Heart right ventricle (tissue), 16 donors: Measurements from ENCODE around the gene TTC38. TPM values are rescaled to one million over a fixed set of nuclear protein-coding genes. Genes with fewer than 3 reads are reported as not detected.
A peak's percentile ranks its signal among the peaks of the same experiment; 100 is the strongest.

ENCODE experiments used
- ATAC-seq, 8 donors: fragments of 200-7000 bp; cut with Tn5 transposase; one replicate each; pipeline ENCODE4 v1.9.1; 2020; ENCODE audit warnings: mild to moderate bottlenecking in 8 of 8, moderate library complexity in 8 of 8, moderate number of reproducible peaks in 1 of 8
- DNase-seq, 2 donors: peaks; one replicate each; pipeline ENCODE4 v3.0.0-alpha.2; 2020
- H3K27ac ChIP-seq, 10 donors: fragments of 200-600 bp; sonication (generic) in 2 of 10; one replicate each; pipeline versions ENCODE4 v1.5.0 to v1.8.0; 2020 to 2022; ENCODE audit warnings: mild to moderate bottlenecking in 3 of 10
- H3K27me3 ChIP-seq, 7 donors: fragments of 200-600 bp; one replicate each; pipeline ENCODE4 v1.8.0; 2021 to 2022; ENCODE audit warnings: mild to moderate bottlenecking in 2 of 7
- H3K36me3 ChIP-seq, 9 donors: fragments of 200-600 bp; sonication (generic) in 1 of 9; one replicate each; pipeline versions ENCODE4 v1.5.0 to v1.8.0; 2020 to 2022; ENCODE audit warnings: mild to moderate bottlenecking in 2 of 9
- H3K4me1 ChIP-seq, 9 donors: fragments of 200-600 bp; sonication (generic) in 1 of 9; one replicate each; pipeline versions ENCODE4 v1.5.0 to v1.8.0; 2020 to 2022; ENCODE audit warnings: mild to moderate bottlenecking in 4 of 9
- H3K4me3 ChIP-seq, 10 donors: fragments of 200-600 bp; sonication (generic) in 2 of 10; one replicate each; pipeline versions ENCODE4 v1.5.0 to v1.8.0; 2020 to 2022; ENCODE audit warnings: mild to moderate bottlenecking in 7 of 10, moderate library complexity in 2 of 10
- H3K9me3 ChIP-seq, 11 donors: fragments of 200-600 bp in 10 of 11; sonication (generic) in 2 of 11; one replicate each; pipeline versions ENCODE4 v1.5.0 to v1.8.0; 2013 to 2022; ENCODE audit warnings: mild to moderate bottlenecking in 2 of 11, control low read depth in 1 of 11, moderate library complexity in 1 of 11
- CTCF ChIP-seq, 9 donors: fragments of 200-600 bp; sonication (generic) in 2 of 9; IDR thresholded peaks; one replicate each; pipeline versions ENCODE4 v1.5.0 to v1.8.0; 2021 to 2022; ENCODE audit warnings: antibody characterized with exemption in 9 of 9, mild to moderate bottlenecking in 5 of 9, moderate library complexity in 1 of 9
- WGBS, 2 donors: extraction: QIAGEN DNeasy Blood & Tissue Kit; methylation state at CpG; one replicate each; pipeline ENCODE4 v1.1.7; 2013; ENCODE audit warnings: inconsistent platforms in 1 of 2; 5-methylcytosine and 5-hydroxymethylcytosine counted together
- intact Hi-C, 10 donors: fragments of 100-400 bp; cut with DNase I; formaldehyde crosslinking; loops; one replicate each; pipeline versions ENCODE4 v1.11.1 to v1.14.2; 2022
- long read RNA-seq, 3 donors: library from polyadenylated mRNA; unstranded; transcript quantifications; one replicate each; pipeline ENCODE4 v2.0.0, GENCODE V29; 2020 to 2021
- polyA plus RNA-seq, 2 donors: library from polyadenylated mRNA; stranded (reverse); fragments of 200-250 nt; gene quantifications; one replicate each; pipeline ENCODE4 v1.2.3, GENCODE V29; 2013
- total RNA-seq, 10 donors: library from RNA; stranded (reverse); fragmentation: NEBNext Ultra II Directional in 3 of 10; extraction: Animal tissue kit (Norgen Biotek cat#: 25700) in 3 of 10; gene quantifications; one replicate each; pipeline versions ENCODE4 v1.2.1 to v1.2.4, GENCODE V29; 2021 to 2023
- donor health status: Arrhythmogenic right ventricular cardiomyopathy.
- donor health status: ischemic (EF 13 %, LVEDD 7.1; RV severe dilation, severe dysfunction).
- donor health status: healthy with polysubstance abuse.
- donor health status: DM: no; HTN: yes; CAD: no.
- donor health status: DM: no; HTN: no; CAD: no.
- donor health status: ischemic (EF 25% LVEDD 6.9; RV normal size, moderate dysfunction).
- donor health status: ischemic (EF 25% LVEDD 5.7; RV mildly dilated, moderate dysfunction).
- donor health status: healthy.
- donor health status: DM: yes; HTN: yes; CAD: no.
- donor health status: Ischemic cardiomyopathy.
- donor health status: ischemic (EF 35%, LVEDD 5.7; RV mildly dilated, moderate dysfunction).
- donor health status: nonischemic (EF 11% LVEDD 7.7; RV severe dilation, severe dysfunction).
- donor health status: DM: yes; HTN: yes; CAD: no.
- donor health status: PGD.
- donor health status: ischemic (EF 29% LVEDD 5.4; RV normal size, mild dysfunction).
- donor health status: nonischemic (EF 23%, LVEDD 6.1; RV moderate dilation, normal function).

Gene TTC38
- total RNA-seq, result 10 to 100 TPM; 20.5 to 29.2 (median 26.1) TPM
- 10 to 100 TPM; 22.2 to 27.2 TPM for polyA plus RNA-seq
- long read RNA-seq, donor 1, transcript TTC38-201 (14 exons, 2,610 nt), result major isoform, 32 of 53 reads
- long read RNA-seq, donor 1, partial matches to known transcripts, result 6 of 53 reads
- long read RNA-seq, donor 1, other reads (novel, unspliced or antisense), result 15 of 53 reads
- long read RNA-seq, donor 2, transcript TTC38-201 (14 exons, 2,610 nt), result major isoform, 44 of 67 reads
- long read RNA-seq, donor 2, partial matches to known transcripts, result 5 of 67 reads
- long read RNA-seq, donor 2, other reads (novel, unspliced or antisense), result 18 of 67 reads
- long read RNA-seq, donor 3, transcript TTC38-201 (14 exons, 2,610 nt), result major isoform, 37 of 76 reads
- long read RNA-seq, donor 3, partial matches to known transcripts, result 24 of 76 reads
- long read RNA-seq, donor 3, other reads (novel, unspliced or antisense), result 15 of 76 reads

- WGBS, 2 donors, result 1% methylated on average over 72 to 73 of the region's 74 CpGs
- Histone ChIP-seq H3K27me3 (no peaks in the 10 kb centered on the region), H3K9me3 (peaks cover 0 to 6% (median 0%) of the 10 kb centered on the region in 11 donors), H3K27ac (peak within 1 kb of the TSS; percentile 72 to 95 (median 88)), H3K4me3 (peak within 1 kb of the TSS; percentile 30 to 95 (median 82)), H3K36me3 (peaks cover 0 to 34% (median 4%) of the 10 kb centered on the region in 9 donors), H3K4me1 (peaks cover 0 to 39% (median 29%) of the 10 kb centered on the region in 9 donors)
- TF ChIP-seq CTCF (IDR thresholded peaks at IDR 0.05), result no peak
- DNase-seq (peak; percentile 96), ATAC-seq (peak; percentile 97 to 99 (median 98))
- intact Hi-C loops, result loop anchor here in 2 of 10 donors (2.0 to 5.0 kb wide), 2 partner anchors 17 to 35 kb away; partner anchors contain the start of gene CDPF1 (in 1 of the 2)
Measured at GRCh38 chr22:46267431-46268279, at the start of gene TTC38. Gene TTC38, plus strand, starts transcription at chr22:46268008. Its CDS starts 32 bp downstream, at chr22:46268040.

- no peak for DNase-seq
- Histone ChIP-seq H3K27ac (no peak overlapping the region), H3K9me3 (no peaks in the 10 kb centered on the region), H3K4me1 (peaks cover 0 to 3% (median 0%) of the 10 kb centered on the region in 9 donors), H3K4me3 (no peak overlapping the region), H3K36me3 (peaks cover 0 to 95% (median 63%) of the 10 kb centered on the region in 9 donors), H3K27me3 (no peaks in the 10 kb centered on the region)
- intact Hi-C loops, result no loop called here
- no peak for ATAC-seq
- no peak for TF ChIP-seq CTCF (IDR thresholded peaks at IDR 0.05)
- 72 to 78% methylated on average over 10 of the region's 10 CpGs for WGBS, 2 donors
Measured at GRCh38 chr22:46219636-46220035, 48.2 kb upstream of the TTC38 start.

GRCh38 chr22:46220921-46221320, 46.9 kb upstream of the TTC38 start:
- Histone ChIP-seq H3K4me3 (no peak overlapping the region), H3K27me3 (no peaks in the 10 kb centered on the region), H3K4me1 (peaks cover 0 to 3% (median 0%) of the 10 kb centered on the region in 9 donors), H3K27ac (no peak overlapping the region), H3K36me3 (peaks cover 0 to 94% (median 55%) of the 10 kb centered on the region in 9 donors), H3K9me3 (no peaks in the 10 kb centered on the region)
- 81 to 84% methylated on average over 5 of the region's 5 CpGs for WGBS, 2 donors
- TF ChIP-seq CTCF (IDR thresholded peaks at IDR 0.05), result no peak
- DNase-seq (no peak), ATAC-seq (no peak)
- intact Hi-C loops, result no loop called here
